ENCODE measurements around the gene TBCD.
"Not testable (repeated sequence)": the region's sequence is repeated elsewhere in the genome, so short reads cannot be mapped to it uniquely, and the experiment has no call there.

TBCD gene

DNA sequence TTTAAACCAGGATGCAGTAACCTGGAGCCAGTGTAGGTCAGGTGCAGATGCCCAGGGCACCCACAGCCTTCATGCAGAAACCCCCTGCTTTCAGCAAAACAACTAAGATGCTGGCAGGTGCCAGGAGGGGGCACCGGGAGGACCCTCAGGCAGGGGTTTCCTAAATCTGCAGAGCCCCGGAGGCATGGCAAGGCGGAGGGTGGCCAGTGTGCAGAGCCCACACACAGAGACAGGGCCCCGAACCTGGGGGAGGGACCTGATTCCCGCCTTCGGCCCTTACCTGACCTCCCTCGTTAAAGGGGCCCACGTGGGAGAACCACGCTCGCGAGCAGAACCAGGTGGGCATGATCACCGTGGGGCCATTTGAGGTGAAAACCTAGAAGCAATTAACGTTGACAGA is 213.5 kb downstream of the TBCD start:
- no peak overlapping the region for H3K4me3 ChIP-seq (ENCODE audit: low read depth, low read length)

DNA sequence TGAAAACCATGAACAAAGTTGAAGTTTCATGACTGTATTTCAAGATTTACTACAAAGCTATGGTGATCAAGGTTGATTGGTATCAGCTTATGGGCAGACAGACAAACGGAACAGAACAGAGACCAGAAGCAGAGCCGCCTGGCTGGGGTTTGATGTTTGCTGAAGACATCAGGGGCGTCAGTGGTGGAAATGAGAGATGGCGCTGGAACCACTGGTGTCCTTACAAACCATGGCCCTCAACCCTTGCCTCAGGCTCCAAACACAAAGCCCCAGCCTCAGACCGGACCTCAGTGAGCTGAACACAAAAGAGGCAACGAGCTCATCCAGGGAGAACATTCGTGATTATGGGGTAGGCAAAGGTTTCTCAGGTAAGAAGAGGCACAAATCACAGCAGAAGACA is 214.6 kb downstream of the TBCD start:
- no peak overlapping the region for H3K4me3 ChIP-seq (ENCODE audit: low read depth, low read length)

- no peak overlapping the region for H3K4me3 ChIP-seq (ENCODE audit: low read depth, low read length)
These were observed 215.6 kb downstream of the TBCD start for GRCh38 chr17:82967268-82968032.

DNA sequence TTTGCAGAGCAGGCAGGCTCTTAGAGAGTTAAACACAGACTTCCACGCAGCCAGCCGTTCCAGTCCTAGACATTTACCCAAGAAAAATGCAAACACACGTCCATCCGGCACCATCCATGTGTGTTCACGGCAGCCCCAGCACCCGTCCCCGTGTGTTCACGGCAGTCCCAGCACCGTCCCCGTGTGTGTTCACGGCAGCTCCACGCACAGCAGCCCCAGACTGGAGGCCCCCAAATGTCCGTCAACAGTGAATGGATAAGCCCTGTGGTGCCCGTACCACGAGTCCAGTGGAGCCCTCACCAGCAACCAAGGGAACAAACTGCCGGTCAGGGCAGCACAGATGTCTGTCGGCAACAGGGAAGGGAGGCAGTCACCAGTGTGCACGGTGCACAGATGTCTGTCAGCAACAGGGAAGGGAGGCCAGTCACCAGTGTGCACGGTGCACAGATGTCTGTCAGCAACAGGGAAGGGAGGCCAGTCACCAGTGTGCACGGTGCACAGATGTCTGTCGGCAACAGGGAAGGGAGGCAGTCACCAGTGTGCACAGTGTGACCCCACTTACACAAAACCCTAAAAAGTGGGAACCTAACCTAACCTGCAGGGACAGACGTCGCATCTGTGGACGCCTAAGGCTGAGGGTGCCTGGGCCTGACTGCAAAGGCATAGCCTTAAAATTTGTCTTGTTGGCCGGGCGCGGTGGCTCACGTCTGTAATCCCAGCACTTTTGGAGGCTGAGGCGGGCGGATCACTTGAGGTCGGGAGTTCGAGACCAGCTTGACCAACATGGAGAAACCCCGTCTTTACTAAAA is 216.4 kb downstream of the TBCD start:
- H3K4me3 ChIP-seq (ENCODE audit: low read depth, low read length), result not testable (repeated sequence)

GRCh38 chr17:82970067-82970466 is 218.2 kb downstream of the TBCD start:
- H3K4me3 ChIP-seq (ENCODE audit: low read depth, low read length), result no peak overlapping the region

GRCh38 chr17:82970818-82971590 is 219.1 kb downstream of the TBCD start:
- H3K4me3 ChIP-seq (ENCODE audit: low read depth, low read length), result no peak overlapping the region

- H3K4me3 ChIP-seq (ENCODE audit: low read depth, low read length), result no peak overlapping the region
These were observed 221.0 kb downstream of the TBCD start for GRCh38 chr17:82972836-82973372.

- H3K4me3 ChIP-seq (ENCODE audit: low read depth, low read length), result no peak overlapping the region
These were observed 221.7 kb downstream of the TBCD start for GRCh38 chr17:82973456-82974135.

DNA sequence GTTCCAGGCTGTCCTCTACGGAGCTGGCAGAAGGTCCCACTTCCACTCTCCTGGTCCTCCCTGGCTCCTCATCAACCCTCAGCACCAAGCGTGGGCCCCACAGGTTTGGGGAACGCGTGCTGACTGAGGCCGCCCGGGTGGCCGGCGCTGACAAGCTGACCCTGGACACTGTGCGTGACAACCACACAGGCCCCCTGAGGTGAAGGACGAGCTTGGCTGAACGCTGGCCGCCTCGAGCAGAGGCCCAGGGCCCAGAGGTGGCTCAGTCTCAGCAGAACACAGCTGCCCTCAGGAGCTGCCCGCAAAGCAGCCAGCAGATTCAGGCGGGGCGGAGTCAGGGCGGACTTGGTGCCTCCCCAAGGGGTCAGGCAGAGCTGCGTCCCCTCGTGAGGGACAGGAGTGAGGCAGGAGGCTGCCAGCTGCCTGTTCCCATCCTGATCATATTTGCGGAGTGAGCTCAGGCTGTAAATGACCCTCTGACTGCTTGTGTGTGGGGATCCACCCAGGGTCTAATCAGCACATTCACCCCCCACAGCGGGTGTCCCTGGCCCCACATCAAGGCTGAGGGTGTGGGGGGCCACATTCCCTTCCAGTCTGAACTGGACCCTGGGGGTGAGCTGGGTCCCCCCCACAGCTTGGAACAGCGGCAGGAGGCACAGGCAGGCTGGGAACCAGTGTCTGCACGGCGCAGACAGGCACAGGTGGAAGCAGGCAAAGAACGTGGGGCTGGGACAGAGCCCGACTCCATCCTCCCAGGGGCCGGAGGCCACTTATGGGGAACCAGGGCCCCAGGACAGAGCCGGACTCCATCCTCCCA is 222.5 kb downstream of the TBCD start:
- no peak overlapping the region for H3K4me3 ChIP-seq (ENCODE audit: low read depth, low read length)

GRCh38 chr17:82976982-82977488 is 225.2 kb downstream of the TBCD start:
- no peak overlapping the region for H3K4me3 ChIP-seq (ENCODE audit: low read depth, low read length)

- no peak overlapping the region for H3K4me3 ChIP-seq (ENCODE audit: low read depth, low read length)
These were observed 225.7 kb downstream of the TBCD start for GRCh38 chr17:82977606-82978005.

- H3K4me3 ChIP-seq (ENCODE audit: low read depth, low read length), result no peak overlapping the region
These were observed 227.0 kb downstream of the TBCD start for GRCh38 chr17:82978765-82979349.

DNA sequence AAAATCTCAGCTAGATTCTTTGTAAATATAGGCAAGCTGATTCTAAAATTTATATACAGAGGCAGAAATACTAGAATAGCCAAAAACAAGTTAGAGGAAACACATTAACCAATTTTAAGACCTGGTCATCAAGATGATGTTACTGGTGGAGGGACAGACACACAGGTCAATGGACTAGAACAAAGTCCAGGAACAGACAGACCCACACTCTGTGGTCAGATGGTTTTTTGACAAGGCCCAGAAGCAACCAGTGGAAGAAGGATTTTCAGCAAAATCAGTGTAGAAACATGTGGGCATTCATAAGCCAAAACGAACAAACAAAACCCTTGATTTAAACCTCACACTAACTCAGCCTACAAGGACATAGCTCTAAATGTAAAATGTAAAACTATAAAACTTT is 227.9 kb downstream of the TBCD start:
- no peak overlapping the region for H3K4me3 ChIP-seq (ENCODE audit: low read depth, low read length)

DNA sequence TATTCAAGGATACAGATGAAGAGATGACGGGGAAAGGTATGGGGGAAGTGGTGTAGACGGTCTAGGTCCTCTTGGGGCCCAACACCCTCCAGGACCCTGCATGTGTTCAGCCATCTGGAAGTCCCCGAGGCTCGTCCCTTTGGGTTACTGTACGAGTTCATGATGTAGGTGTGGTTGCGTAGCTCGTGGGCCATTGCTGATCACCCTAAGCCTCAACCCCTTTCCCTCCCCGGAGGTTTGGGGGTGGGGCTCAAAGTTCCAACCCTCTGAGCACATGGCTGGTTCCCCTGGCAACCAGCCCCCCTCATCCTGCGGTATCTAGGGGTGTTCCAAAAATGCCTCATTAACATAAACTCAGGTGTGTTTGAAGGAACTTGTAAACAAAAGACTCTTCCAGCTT is 228.8 kb downstream of the TBCD start:
- H3K4me3 ChIP-seq (ENCODE audit: low read depth, low read length), result no peak overlapping the region

DNA sequence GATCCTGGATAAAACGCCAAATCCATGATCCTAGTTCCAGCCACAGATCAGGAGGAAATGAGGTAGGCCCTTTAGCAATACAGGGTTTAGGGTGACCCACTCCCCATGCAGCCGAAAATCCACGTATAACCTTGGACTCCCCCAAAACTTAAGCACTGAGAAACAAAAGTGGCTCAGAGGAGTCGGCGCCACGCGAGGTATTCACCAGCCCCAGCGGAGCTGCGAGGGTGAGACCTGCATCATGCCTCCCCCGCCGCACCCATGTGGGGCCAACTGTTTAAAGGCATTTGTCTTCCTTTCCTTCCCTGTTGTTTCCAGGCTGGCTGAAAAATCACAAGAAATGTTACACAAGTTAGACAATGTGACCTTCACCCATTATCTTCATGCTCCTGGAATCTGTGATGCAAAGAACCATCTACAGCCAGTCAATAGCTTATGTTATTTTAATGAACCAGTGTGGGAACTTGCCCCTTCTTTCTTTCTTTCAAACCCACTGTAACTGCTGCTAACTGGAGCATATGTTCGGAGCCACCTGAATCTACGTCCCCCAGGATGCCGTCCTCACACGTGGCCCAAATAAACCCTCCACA is 229.4 kb downstream of the TBCD start:
- H3K4me3 ChIP-seq (ENCODE audit: low read depth, low read length), result no peak overlapping the region

DNA sequence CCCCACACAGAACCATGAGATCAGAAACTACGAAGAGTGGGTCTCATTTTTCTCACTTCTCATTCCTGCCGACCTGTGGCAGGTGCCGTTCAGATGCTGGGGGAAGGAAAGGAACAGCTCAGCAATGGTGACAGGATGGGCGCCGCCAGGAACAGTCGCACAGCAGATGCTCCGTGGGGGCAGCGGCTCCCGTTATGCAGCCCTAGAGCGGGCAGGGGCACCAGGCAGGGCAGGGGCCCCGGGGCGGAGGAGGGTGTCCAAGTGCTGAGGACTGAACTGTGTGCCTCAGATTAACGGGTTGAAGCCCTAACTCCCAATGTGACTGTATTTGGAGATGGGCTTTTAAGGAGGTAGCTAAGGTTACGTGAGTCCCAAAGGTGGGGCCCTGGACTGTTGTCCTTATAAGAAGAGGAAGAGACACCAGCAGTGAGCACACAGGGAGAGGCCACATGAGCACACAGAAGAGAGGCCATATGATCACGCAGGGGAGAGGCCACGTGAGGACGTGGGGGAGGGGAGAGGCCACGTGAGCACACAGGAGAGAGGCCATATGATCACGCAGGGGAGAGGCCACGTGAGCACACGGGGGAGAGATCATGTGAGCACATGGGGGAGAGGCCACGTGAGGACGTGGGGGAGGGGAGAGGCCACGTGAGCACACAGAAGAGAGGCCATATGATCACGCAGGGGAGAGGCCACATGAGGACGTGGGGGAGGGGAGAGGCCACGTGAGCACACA is 231.8 kb downstream of the TBCD start:
- H3K4me3 ChIP-seq (ENCODE audit: low read depth, low read length), result no peak overlapping the region

GRCh38 chr17:82984249-82984617 is 232.4 kb downstream of the TBCD start:
- H3K4me3 ChIP-seq (ENCODE audit: low read depth, low read length), result not testable (repeated sequence)

DNA sequence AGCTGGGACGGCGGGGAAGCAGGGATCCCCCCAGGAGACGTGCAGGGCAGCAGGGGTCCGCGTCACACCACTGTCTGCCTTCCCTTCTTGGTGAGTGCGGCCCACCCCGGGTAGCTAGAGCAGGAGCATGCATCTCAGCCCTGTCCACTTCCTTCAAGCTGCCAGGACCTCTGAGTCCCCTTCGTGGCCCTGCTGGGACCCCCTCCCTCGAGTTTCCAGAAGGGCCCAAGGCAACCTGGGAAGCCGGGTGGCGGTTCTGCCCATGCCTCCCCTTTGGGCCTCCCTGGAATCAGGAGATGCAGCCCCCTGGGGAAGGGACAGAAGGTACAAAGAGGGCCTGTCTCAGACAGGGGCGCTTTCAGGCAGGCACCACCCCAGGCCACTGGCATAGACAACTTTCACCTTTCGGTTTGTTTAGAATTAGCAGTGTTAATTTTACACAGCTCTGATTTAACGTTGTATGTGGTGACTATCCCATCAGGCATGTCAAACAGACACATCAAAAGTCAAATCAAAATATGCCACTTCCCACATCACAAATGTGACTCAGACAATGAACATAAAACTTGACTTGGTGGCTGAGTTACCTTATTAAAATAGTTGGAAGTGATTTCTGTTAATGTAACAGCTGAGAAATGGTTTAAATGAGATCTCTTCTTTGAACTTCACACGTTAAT is 233.0 kb downstream of the TBCD start:
- H3K4me3 ChIP-seq (ENCODE audit: low read depth, low read length), result no peak overlapping the region
